ENCODE measurements around the gene IARS2.
"Not testable (repeated sequence)": the region's sequence is repeated elsewhere in the genome, so short reads cannot be mapped to it uniquely, and the experiment has no call there.

- not testable (repeated sequence) for TF ChIP-seq CTCF, EP300, POLR2A (IDR thresholded peaks at IDR 0.05)
These were observed 76.0 kb downstream of the IARS2 start for GRCh38 chr1:220169887-220170286.
